HG03442 (cell line): ENCODE results near the gene SCOC.

ENCODE experiments used
- ATAC-seq: cut with Tn5 transposase; IDR thresholded peaks from one replicate; pipeline ENCODE4 v1.9.1; 2021; ENCODE audit warnings: mild to moderate bottlenecking, moderate library complexity; ENCODE audit not compliant: unreplicated experiment

Gene SCOC

GRCh38 chr4:140373328-140374129 lies at the start of gene SCOC:
TSS of gene SCOC (plus strand) at chr4:140373646. CDS start at chr4:140379171, 5,525 bp downstream.
- ATAC-seq = peak; percentile 91

- no peak for ATAC-seq
Measured at GRCh38 chr4:140326395-140326993, 47.0 kb upstream of the SCOC start.

- no peak for ATAC-seq
Measured at GRCh38 chr4:140330311-140330900, 43.0 kb upstream of the SCOC start.

- ATAC-seq = no peak
Measured at GRCh38 chr4:140331245-140331644, 42.2 kb upstream of the SCOC start.

GRCh38 chr4:140331876-140332275 lies 41.6 kb upstream of the SCOC start:
- no peak for ATAC-seq

- ATAC-seq = no peak
Measured at GRCh38 chr4:140332734-140333133, 40.7 kb upstream of the SCOC start.

- ATAC-seq = no peak
Measured at GRCh38 chr4:140333523-140333922, 39.9 kb upstream of the SCOC start.

GRCh38 chr4:140335076-140335475 lies 38.4 kb upstream of the SCOC start:
- no peak for ATAC-seq

GRCh38 chr4:140336730-140337129 lies 36.7 kb upstream of the SCOC start:
- no peak for ATAC-seq

GRCh38 chr4:140342620-140343019 lies 30.8 kb upstream of the SCOC start:
- no peak for ATAC-seq

GRCh38 chr4:140343303-140343702 lies 30.1 kb upstream of the SCOC start:
- peak; percentile 45 for ATAC-seq

GRCh38 chr4:140344101-140344500 lies 29.3 kb upstream of the SCOC start:
- no peak for ATAC-seq

GRCh38 chr4:140344621-140345020 lies 28.8 kb upstream of the SCOC start:
- ATAC-seq = no peak

GRCh38 chr4:140346136-140346535 lies 27.3 kb upstream of the SCOC start:
- no peak for ATAC-seq

GRCh38 chr4:140349816-140350215 lies 23.6 kb upstream of the SCOC start:
- ATAC-seq = no peak

GRCh38 chr4:140351093-140352075 lies 22.1 kb upstream of the SCOC start:
- ATAC-seq = no peak

GRCh38 chr4:140353786-140354185 lies 19.7 kb upstream of the SCOC start:
- ATAC-seq = no peak

GRCh38 chr4:140355288-140355687 lies 18.2 kb upstream of the SCOC start:
- no peak for ATAC-seq

- ATAC-seq = no peak
Measured at GRCh38 chr4:140357868-140358267, 15.6 kb upstream of the SCOC start.

GRCh38 chr4:140358281-140358680 lies 15.2 kb upstream of the SCOC start:
- ATAC-seq = no peak
